ENCODE measurements around the gene MMEL1.

Gene MMEL1

DNA sequence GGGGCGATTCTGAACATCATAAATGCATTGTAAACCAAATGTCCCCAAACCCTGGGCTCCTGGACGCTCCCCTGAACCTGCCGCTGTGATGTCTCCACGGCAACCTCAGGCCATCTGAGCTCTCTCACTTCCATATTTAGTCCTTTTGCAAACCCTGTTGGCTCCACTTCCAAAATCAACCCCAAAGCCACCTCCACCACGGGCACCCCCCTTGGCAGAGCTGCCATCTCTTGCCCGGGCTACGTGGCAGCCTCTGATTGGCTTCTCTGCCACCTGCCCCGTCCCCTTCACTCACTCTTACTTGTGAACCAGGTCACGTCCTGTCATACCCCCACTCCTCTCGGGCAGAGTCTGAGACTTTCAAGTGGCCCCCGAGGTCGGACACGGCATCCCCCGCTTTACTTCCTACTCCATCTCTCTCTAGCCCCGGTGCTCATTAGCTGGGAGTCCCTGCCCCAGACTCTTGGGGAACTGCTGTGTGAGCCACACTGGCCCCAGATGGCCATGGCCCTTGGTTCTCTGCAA, 30.4 kb downstream of the MMEL1 start:
- Histone ChIP-seq H3K4ac (ENCODE audit: low read depth in 1 of 2, low read length in 2 of 2) (no peak overlapping the region), H3K18ac (ENCODE audit: low read depth in 1 of 2, low read length in 2 of 2) (no peak overlapping the region), H3K4me3 (ENCODE audit: insufficient read depth in 1 of 2, low read depth in 1 of 2, low read length in 2 of 2) (no peak overlapping the region), H2AFZ (ENCODE audit: low read depth, low read length) (no peak overlapping the region), H2BK12ac (ENCODE audit: low read length in 2 of 2) (no peak overlapping the region), H3K4me1 (ENCODE audit: control insufficient read depth, insufficient read depth, low read depth, low read length) (no peaks in the 10 kb centered on the region), H3K23ac (ENCODE audit: low read length in 2 of 2) (no peak overlapping the region), H3K14ac (ENCODE audit: low read length in 2 of 2) (no peak overlapping the region), H3K27me3 (ENCODE audit: control insufficient read depth in 1 of 2, insufficient read depth in 1 of 2, low read length in 2 of 2) (peaks cover 14 to 55% of the 10 kb centered on the region in 2 experiments), H2AK5ac (ENCODE audit: low read length, severe bottlenecking) (no peak overlapping the region), H2BK15ac (ENCODE audit: low read depth, poor library complexity, severe bottlenecking) (no peak overlapping the region), H4K8ac (ENCODE audit: low read length) (no peak overlapping the region), H3K9ac (ENCODE audit: low read length) (no peak overlapping the region), H3K4me2 (ENCODE audit: low read length, poor library complexity, severe bottlenecking) (no peak overlapping the region), H2BK120ac (ENCODE audit: low read depth, low read length) (no peak overlapping the region), H3K79me1 (replicated peaks; ENCODE audit: low read length, poor library complexity, severe bottlenecking) (no peaks in the 10 kb centered on the region), H3K9me3 (ENCODE audit: control insufficient read depth, low read length) (peaks cover 3% of the 10 kb centered on the region), H4K91ac (ENCODE audit: low read length) (no peak overlapping the region), H3K36me3 (ENCODE audit: control insufficient read depth in 1 of 2, insufficient read depth in 2 of 2, low read depth in 1 of 2, low read length in 2 of 2) (no peaks in the 10 kb centered on the region), H2BK5ac (ENCODE audit: low read depth, low read length, poor library complexity, severe bottlenecking) (no peak overlapping the region), H3K27ac (ENCODE audit: low read length, poor library complexity, severe bottlenecking) (no peak overlapping the region)
- WGBS, result 73% methylated on average over 15 of the region's 15 CpGs
- DNase-seq, result no peak

- Histone ChIP-seq H3K9ac (ENCODE audit: low read length) (no peak overlapping the region), H2AFZ (ENCODE audit: low read depth, low read length) (no peak overlapping the region), H3K14ac (ENCODE audit: low read length in 2 of 2) (no peak overlapping the region), H4K8ac (ENCODE audit: low read length) (no peak overlapping the region), H3K23ac (ENCODE audit: low read length in 2 of 2) (no peak overlapping the region), H2BK120ac (ENCODE audit: low read depth, low read length) (no peak overlapping the region), H3K27ac (ENCODE audit: low read length, poor library complexity, severe bottlenecking) (no peak overlapping the region), H3K9me3 (ENCODE audit: control insufficient read depth, low read length) (peaks cover 3% of the 10 kb centered on the region), H4K91ac (ENCODE audit: low read length) (no peak overlapping the region), H3K36me3 (ENCODE audit: control insufficient read depth in 1 of 2, insufficient read depth in 2 of 2, low read depth in 1 of 2, low read length in 2 of 2) (no peaks in the 10 kb centered on the region), H2BK15ac (ENCODE audit: low read depth, poor library complexity, severe bottlenecking) (no peak overlapping the region), H2AK5ac (ENCODE audit: low read length, severe bottlenecking) (no peak overlapping the region), H2BK5ac (ENCODE audit: low read depth, low read length, poor library complexity, severe bottlenecking) (no peak overlapping the region), H3K18ac (ENCODE audit: low read depth in 1 of 2, low read length in 2 of 2) (no peak overlapping the region), H3K4ac (ENCODE audit: low read depth in 1 of 2, low read length in 2 of 2) (no peak overlapping the region), H3K4me2 (ENCODE audit: low read length, poor library complexity, severe bottlenecking) (no peak overlapping the region), H3K4me1 (ENCODE audit: control insufficient read depth, insufficient read depth, low read depth, low read length) (no peaks in the 10 kb centered on the region), H2BK12ac (ENCODE audit: low read length in 2 of 2) (no peak overlapping the region), H3K79me1 (replicated peaks; ENCODE audit: low read length, poor library complexity, severe bottlenecking) (no peaks in the 10 kb centered on the region), H3K4me3 (ENCODE audit: insufficient read depth in 1 of 2, low read depth in 1 of 2, low read length in 2 of 2) (no peak overlapping the region), H3K27me3 (ENCODE audit: control insufficient read depth in 1 of 2, insufficient read depth in 1 of 2, low read length in 2 of 2) (peaks cover 17 to 52% of the 10 kb centered on the region in 2 experiments)
- 85% methylated on average over 16 of the region's 18 CpGs for WGBS
- DNase-seq, result no peak
Measured at GRCh38 chr1:2601721-2602303, 31.0 kb downstream of the MMEL1 start.

- H3K18ac ChIP-seq (ENCODE audit: low read depth in 1 of 2, low read length in 2 of 2), result no peak overlapping the region
- H3K9ac ChIP-seq (ENCODE audit: low read length), result no peak overlapping the region
- no peaks in the 10 kb centered on the region for H3K79me1 ChIP-seq (replicated peaks; ENCODE audit: low read length, poor library complexity, severe bottlenecking)
- H2BK120ac ChIP-seq (ENCODE audit: low read depth, low read length), result no peak overlapping the region
- H3K27ac ChIP-seq (ENCODE audit: low read length, poor library complexity, severe bottlenecking), result no peak overlapping the region
- H2AFZ ChIP-seq (ENCODE audit: low read depth, low read length), result no peak overlapping the region
- H2BK15ac ChIP-seq (ENCODE audit: low read depth, poor library complexity, severe bottlenecking), result no peak overlapping the region
- no peak overlapping the region for H3K14ac ChIP-seq (ENCODE audit: low read length in 2 of 2)
- H3K4me3 ChIP-seq (ENCODE audit: insufficient read depth in 1 of 2, low read depth in 1 of 2, low read length in 2 of 2), result no peak overlapping the region
- WGBS, result 56% methylated on average over 2 of the region's 3 CpGs
- no peak overlapping the region for H3K23ac ChIP-seq (ENCODE audit: low read length in 2 of 2)
- H3K9me3 ChIP-seq (ENCODE audit: control insufficient read depth, low read length), result peaks cover 3% of the 10 kb centered on the region
- H3K36me3 ChIP-seq (ENCODE audit: control insufficient read depth in 1 of 2, insufficient read depth in 2 of 2, low read depth in 1 of 2, low read length in 2 of 2), result no peaks in the 10 kb centered on the region
- no peak overlapping the region for H2BK12ac ChIP-seq (ENCODE audit: low read length in 2 of 2)
- H4K8ac ChIP-seq (ENCODE audit: low read length), result no peak overlapping the region
- no peak overlapping the region for H4K91ac ChIP-seq (ENCODE audit: low read length)
- peaks cover 17 to 42% of the 10 kb centered on the region in 2 experiments for H3K27me3 ChIP-seq (ENCODE audit: control insufficient read depth in 1 of 2, insufficient read depth in 1 of 2, low read length in 2 of 2)
- peaks cover 3% of the 10 kb centered on the region for H3K4me1 ChIP-seq (ENCODE audit: control insufficient read depth, insufficient read depth, low read depth, low read length)
- H3K4me2 ChIP-seq (ENCODE audit: low read length, poor library complexity, severe bottlenecking), result no peak overlapping the region
- no peak for DNase-seq
- no peak overlapping the region for H2AK5ac ChIP-seq (ENCODE audit: low read length, severe bottlenecking)
- no peak overlapping the region for H3K4ac ChIP-seq (ENCODE audit: low read depth in 1 of 2, low read length in 2 of 2)
- H2BK5ac ChIP-seq (ENCODE audit: low read depth, low read length, poor library complexity, severe bottlenecking), result no peak overlapping the region
Measured at GRCh38 chr1:2598329-2598931, 34.4 kb downstream of the MMEL1 start.

DNA sequence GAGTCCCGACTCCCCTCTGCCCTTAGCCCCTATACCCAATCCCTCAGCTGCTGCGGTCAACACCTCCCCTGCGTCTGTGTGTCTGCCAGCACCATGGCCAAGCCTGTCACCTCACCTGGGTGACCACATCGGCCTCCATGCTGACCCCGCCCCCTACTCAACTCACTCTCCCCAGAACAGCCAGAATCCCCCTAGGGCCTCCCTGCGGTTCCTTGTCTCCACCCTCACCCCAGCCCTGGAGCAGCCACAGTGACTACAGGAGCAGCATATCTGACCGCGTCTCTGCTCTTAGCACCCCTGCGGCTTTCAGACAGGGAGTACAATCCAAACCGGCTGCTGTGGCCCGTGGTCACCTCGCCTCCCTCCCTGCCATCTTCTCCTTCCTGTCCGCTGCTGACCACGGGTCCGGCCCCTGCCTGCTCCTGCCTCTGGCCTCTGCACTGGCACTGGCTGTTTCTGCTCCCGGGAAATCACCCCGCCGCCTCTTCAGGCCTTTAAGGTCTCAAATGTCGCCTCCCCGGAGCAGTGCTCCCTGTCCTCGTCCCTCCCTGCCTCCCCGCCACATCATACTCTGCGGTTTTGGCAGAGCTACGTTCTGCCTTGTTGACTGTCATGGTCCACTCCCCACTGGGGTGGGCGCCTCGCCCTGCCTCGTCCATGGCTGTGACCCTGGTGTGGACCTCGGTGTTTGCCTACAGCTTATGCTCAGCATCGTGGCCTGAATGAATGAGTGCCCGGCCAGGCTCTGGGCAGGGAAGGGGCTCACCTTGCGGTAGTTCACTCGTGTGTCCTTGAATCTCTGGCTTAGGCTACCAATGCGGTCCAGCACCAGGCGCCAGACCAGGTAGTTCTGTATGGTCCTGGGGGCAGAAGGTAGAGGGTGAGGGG, 35.1 kb downstream of the MMEL1 start:
- DNase-seq, result no peak
- Histone ChIP-seq H3K4ac (ENCODE audit: low read depth in 1 of 2, low read length in 2 of 2) (no peak overlapping the region), H2AFZ (ENCODE audit: low read depth, low read length) (no peak overlapping the region), H3K4me1 (ENCODE audit: control insufficient read depth, insufficient read depth, low read depth, low read length) (peaks cover 3% of the 10 kb centered on the region), H3K23ac (ENCODE audit: low read length in 2 of 2) (no peak overlapping the region), H2BK12ac (ENCODE audit: low read length in 2 of 2) (no peak overlapping the region), H4K91ac (ENCODE audit: low read length) (no peak overlapping the region), H3K4me3 (ENCODE audit: insufficient read depth in 1 of 2, low read depth in 1 of 2, low read length in 2 of 2) (no peak overlapping the region), H3K79me1 (replicated peaks; ENCODE audit: low read length, poor library complexity, severe bottlenecking) (no peaks in the 10 kb centered on the region), H3K36me3 (ENCODE audit: control insufficient read depth in 1 of 2, insufficient read depth in 2 of 2, low read depth in 1 of 2, low read length in 2 of 2) (no peaks in the 10 kb centered on the region), H3K4me2 (ENCODE audit: low read length, poor library complexity, severe bottlenecking) (no peak overlapping the region), H3K9me3 (ENCODE audit: control insufficient read depth, low read length) (peaks cover 3% of the 10 kb centered on the region), H2BK5ac (ENCODE audit: low read depth, low read length, poor library complexity, severe bottlenecking) (no peak overlapping the region), H4K8ac (ENCODE audit: low read length) (no peak overlapping the region), H2AK5ac (ENCODE audit: low read length, severe bottlenecking) (no peak overlapping the region), H3K27me3 (ENCODE audit: control insufficient read depth in 1 of 2, insufficient read depth in 1 of 2, low read length in 2 of 2) (peaks cover 14 to 42% of the 10 kb centered on the region in 2 experiments), H3K27ac (ENCODE audit: low read length, poor library complexity, severe bottlenecking) (no peak overlapping the region), H3K14ac (ENCODE audit: low read length in 2 of 2) (no peak overlapping the region), H2BK15ac (ENCODE audit: low read depth, poor library complexity, severe bottlenecking) (no peak overlapping the region), H3K9ac (ENCODE audit: low read length) (no peak overlapping the region), H3K18ac (ENCODE audit: low read depth in 1 of 2, low read length in 2 of 2) (no peak overlapping the region), H2BK120ac (ENCODE audit: low read depth, low read length) (no peak overlapping the region)
- WGBS, result 85% methylated on average over 34 of the region's 34 CpGs
